Endothelial cell (in vitro differentiated cells): ENCODE measurements around the gene CCK. TPM values are rescaled to one million over a fixed set of nuclear protein-coding genes. Genes with fewer than 3 reads are reported as not detected.

Experiments used
- DNase-seq: peaks from one replicate; pipeline ENCODE4 v3.0.0; 2021; ENCODE audit warnings: low spot score
- H3K27ac Mint-ChIP-seq: one replicate; pipeline ENCODE4 v1.8.0; 2021; ENCODE audit warnings: mixed read lengths, inconsistent platforms; ENCODE audit not compliant: unreplicated experiment
- H3K27me3 Mint-ChIP-seq: one replicate; pipeline ENCODE4 v1.8.0; 2021; ENCODE audit warnings: mild to moderate bottlenecking, moderate library complexity, mixed read lengths, inconsistent platforms; ENCODE audit not compliant: unreplicated experiment
- H3K36me3 Mint-ChIP-seq: one replicate; pipeline ENCODE4 v1.8.0; 2021; ENCODE audit warnings: mild to moderate bottlenecking, low read depth, mixed read lengths, inconsistent platforms; ENCODE audit not compliant: unreplicated experiment
- H3K4me1 Mint-ChIP-seq: one replicate; pipeline ENCODE4 v1.8.0; 2021; ENCODE audit warnings: mild to moderate bottlenecking, mixed read lengths, inconsistent platforms; ENCODE audit not compliant: unreplicated experiment
- H3K4me3 Mint-ChIP-seq: one replicate; pipeline ENCODE4 v1.8.0; 2021; ENCODE audit warnings: mild to moderate bottlenecking, mixed read lengths, inconsistent platforms; ENCODE audit not compliant: unreplicated experiment
- H3K9me3 Mint-ChIP-seq: one replicate; pipeline ENCODE4 v1.8.0; 2021; ENCODE audit warnings: mixed read lengths, inconsistent platforms; ENCODE audit not compliant: unreplicated experiment
- CTCF ChIP-seq: fragments of 200-600 bp; sonication (generic); IDR thresholded peaks from one replicate; pipeline ENCODE4 v1.5.0; 2021; ENCODE audit warnings: antibody characterized with exemption; ENCODE audit not compliant: unreplicated experiment
- total RNA-seq: library from RNA; stranded (reverse); fragmentation: NEBNext Ultra II Directional; extraction: Animal tissue kit (Norgen Biotek cat#: 25700); gene quantifications from one replicate; pipeline ENCODE4 v1.2.1, GENCODE V29; 2021; ENCODE audit not compliant: unreplicated experiment

The CCK gene
- total RNA-seq, 1 donor from 2014 or later: not detected

GRCh38 chr3:42222942-42223693, 42.9 kb downstream of the CCK start:
- Mint-ChIP-seq H3K36me3 (peaks cover 33% of the 10 kb centered on the region), H3K9me3 (no peaks in the 10 kb centered on the region), H3K4me3 (no peak overlapping the region), H3K27ac (no peak overlapping the region), H3K4me1 (peaks cover 7% of the 10 kb centered on the region), H3K27me3 (peaks cover 3% of the 10 kb centered on the region)
- no peak for DNase-seq
- no peak for TF ChIP-seq CTCF

- Mint-ChIP-seq H3K27ac (no peak overlapping the region), H3K4me3 (no peak overlapping the region), H3K36me3 (peaks cover 37% of the 10 kb centered on the region), H3K4me1 (peaks cover 25% of the 10 kb centered on the region), H3K27me3 (peaks cover 6% of the 10 kb centered on the region), H3K9me3 (no peaks in the 10 kb centered on the region)
- no peak for TF ChIP-seq CTCF
- DNase-seq: no peak
Observed at GRCh38 chr3:42220436-42221121, 45.4 kb downstream of the CCK start.

- Mint-ChIP-seq H3K4me3 (peak overlapping the region; percentile 16), H3K4me1 (peaks cover 21% of the 10 kb centered on the region), H3K27me3 (peaks cover 7% of the 10 kb centered on the region), H3K27ac (no peak overlapping the region), H3K36me3 (peaks cover 23% of the 10 kb centered on the region), H3K9me3 (no peaks in the 10 kb centered on the region)
- DNase-seq: no peak
- no peak for TF ChIP-seq CTCF
Observed at GRCh38 chr3:42216931-42217333, 49.1 kb downstream of the CCK start.

- TF ChIP-seq CTCF: no peak
- peaks cover 21% of the 10 kb centered on the region for H3K4me1 Mint-ChIP-seq
- H3K27me3 Mint-ChIP-seq: peaks cover 7% of the 10 kb centered on the region
- no peak for DNase-seq
- H3K9me3 Mint-ChIP-seq: no peaks in the 10 kb centered on the region
- H3K4me3 Mint-ChIP-seq: no peak overlapping the region
- no peak overlapping the region for H3K27ac Mint-ChIP-seq
- H3K36me3 Mint-ChIP-seq: peaks cover 22% of the 10 kb centered on the region
Observed at GRCh38 chr3:42216302-42216701, 49.7 kb downstream of the CCK start.

- Mint-ChIP-seq H3K4me3 (peak overlapping the region; percentile 8), H3K27ac (no peak overlapping the region), H3K27me3 (peaks cover 7% of the 10 kb centered on the region), H3K4me1 (peaks cover 21% of the 10 kb centered on the region), H3K9me3 (no peaks in the 10 kb centered on the region), H3K36me3 (peaks cover 23% of the 10 kb centered on the region)
- TF ChIP-seq CTCF: no peak
- DNase-seq: no peak
Observed at GRCh38 chr3:42214565-42215283, 51.3 kb downstream of the CCK start.
